Esophagus muscularis mucosa (tissue), 4 donors: ENCODE measurements around the gene BCHE. TPM values are rescaled to one million over a fixed set of nuclear protein-coding genes. Genes with fewer than 3 reads are reported as not detected.
A peak's percentile ranks its signal among the peaks of the same experiment; 100 is the strongest.

Experiments
- DNase-seq: peaks from one replicate; pipeline ENCODE4 v3.0.0-alpha.2; 2017; ENCODE audit errors: extremely low spot score
- H3K27ac ChIP-seq, 4 donors: fragments of 200-600 bp; sonication (generic); replicated peaks in 1 of 4; 1 replicate in 3 of 4; 2 replicates in 1 of 4; pipeline ENCODE4 v1.5.1; 2016 to 2019; ENCODE audit warnings: mild to moderate bottlenecking in 1 of 4
- H3K27me3 ChIP-seq, 4 donors: fragments of 200-600 bp; sonication (generic); one replicate each; pipeline versions ENCODE4 v1.5.1 to v1.6.0; 2016 to 2019
- H3K36me3 ChIP-seq, 4 donors: fragments of 200-600 bp; sonication (generic); one replicate each; pipeline ENCODE4 v1.5.1; 2016 to 2019
- H3K4me1 ChIP-seq, 4 donors: fragments of 200-600 bp; sonication (generic); one replicate each; pipeline ENCODE4 v1.5.1; 2016 to 2019
- H3K4me3 ChIP-seq, 4 donors: fragments of 200-600 bp; sonication (generic); 1 replicate in 2 of 4; 2 replicates in 2 of 4; pipeline ENCODE4 v1.5.1; 2016 to 2019; ENCODE audit warnings: mild to moderate bottlenecking in 4 of 4, moderate library complexity in 1 of 4
- H3K9me3 ChIP-seq, 4 donors: fragments of 200-600 bp; sonication (generic); 1 replicate in 3 of 4; 2 replicates in 1 of 4; pipeline ENCODE4 v1.5.1; 2016 to 2019
- EP300 ChIP-seq: sonication (generic); formaldehyde crosslinking; IDR thresholded peaks from one replicate; pipeline ENCODE4 v1.6.1; 2017; ENCODE audit warnings: antibody characterized with exemption
- POLR2A ChIP-seq: fragments of 450-650 bp; IDR thresholded peaks from one replicate; pipeline ENCODE4 v1.6.1; 2017; ENCODE audit warnings: antibody characterized with exemption, moderate library complexity, mild to moderate bottlenecking, low read depth
- POLR2AphosphoS5 ChIP-seq, 2 donors: sonication (generic); formaldehyde crosslinking; IDR thresholded peaks; one replicate each; pipeline ENCODE4 v1.6.1; 2017; ENCODE audit warnings: antibody characterized with exemption in 2 of 2
- WGBS: methylation state at CpG from one replicate; pipeline ENCODE4 v1.1.5; 2018; 5-methylcytosine and 5-hydroxymethylcytosine counted together
- intact Hi-C: fragments of 100-400 bp; cut with DNase I; formaldehyde crosslinking; loops from one replicate; pipeline ENCODE4 v1.15.1; 2023
- total RNA-seq, 4 donors: library from RNA; depleted of rRNA; stranded (reverse); fragments of >200 nt; gene quantifications; one replicate each; pipeline versions ENCODE4 v1.1.0 to v1.2.1, GENCODE V29; 2016
- TF ChIP-seq, protein P1 (sequence below), 3 experiments: fragments of 200-600 bp in 2 of 3; fragments of 450-650 bp in 1 of 3; sonication (generic) in 2 of 3; IDR thresholded peaks; one replicate each; pipeline ENCODE4 v1.5.1; 2017 to 2019; ENCODE audit warnings: antibody characterized with exemption in 3 of 3, mild to moderate bottlenecking in 2 of 3, moderate library complexity in 1 of 3

BCHE gene
- total RNA-seq, 4 donors from 2014 or later, result 46.6 to 71.8 (median 49.0) TPM

- Histone ChIP-seq H3K36me3 (no peaks in the 10 kb centered on the region), H3K9me3 (no peaks in the 10 kb centered on the region), H3K27ac (no peak overlapping the region), H3K27me3 (no peaks in the 10 kb centered on the region), H3K4me3 (no peak overlapping the region), H3K4me1 (peaks cover 0 to 13% (median 5%) of the 10 kb centered on the region in 4 donors)
- no peak for TF ChIP-seq EP300
- TF ChIP-seq, protein P1, sequence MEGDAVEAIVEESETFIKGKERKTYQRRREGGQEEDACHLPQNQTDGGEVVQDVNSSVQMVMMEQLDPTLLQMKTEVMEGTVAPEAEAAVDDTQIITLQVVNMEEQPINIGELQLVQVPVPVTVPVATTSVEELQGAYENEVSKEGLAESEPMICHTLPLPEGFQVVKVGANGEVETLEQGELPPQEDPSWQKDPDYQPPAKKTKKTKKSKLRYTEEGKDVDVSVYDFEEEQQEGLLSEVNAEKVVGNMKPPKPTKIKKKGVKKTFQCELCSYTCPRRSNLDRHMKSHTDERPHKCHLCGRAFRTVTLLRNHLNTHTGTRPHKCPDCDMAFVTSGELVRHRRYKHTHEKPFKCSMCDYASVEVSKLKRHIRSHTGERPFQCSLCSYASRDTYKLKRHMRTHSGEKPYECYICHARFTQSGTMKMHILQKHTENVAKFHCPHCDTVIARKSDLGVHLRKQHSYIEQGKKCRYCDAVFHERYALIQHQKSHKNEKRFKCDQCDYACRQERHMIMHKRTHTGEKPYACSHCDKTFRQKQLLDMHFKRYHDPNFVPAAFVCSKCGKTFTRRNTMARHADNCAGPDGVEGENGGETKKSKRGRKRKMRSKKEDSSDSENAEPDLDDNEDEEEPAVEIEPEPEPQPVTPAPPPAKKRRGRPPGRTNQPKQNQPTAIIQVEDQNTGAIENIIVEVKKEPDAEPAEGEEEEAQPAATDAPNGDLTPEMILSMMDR (IDR thresholded peaks at IDR 0.05), result no peak
- TF ChIP-seq POLR2A, result no peak
- no peak for TF ChIP-seq POLR2AphosphoS5 (IDR thresholded peaks at IDR 0.05)
- no peak for DNase-seq
- intact Hi-C loops, result no loop called here
Observed at GRCh38 chr3:165753560-165753959, 83.7 kb downstream of the BCHE start.

DNA sequence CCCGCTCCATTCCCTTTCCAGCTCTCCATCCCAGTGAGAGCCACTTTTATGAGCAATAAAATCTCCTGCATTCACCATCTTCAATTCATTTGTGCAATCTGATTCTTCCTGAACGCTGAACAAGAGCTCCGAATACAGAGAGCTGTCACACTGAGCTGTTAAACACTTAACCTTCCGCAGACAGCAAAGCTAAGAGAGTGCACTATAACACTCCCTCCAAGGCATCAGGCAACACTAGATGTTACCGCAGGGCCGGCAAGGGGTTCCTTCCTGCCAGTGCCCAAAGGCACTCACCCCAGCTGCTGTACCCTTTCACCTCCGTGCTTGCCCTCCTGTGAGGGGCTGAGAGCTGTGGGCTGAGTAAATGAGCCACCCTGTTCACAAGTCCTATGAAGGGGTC lies 85.6 kb downstream of the BCHE start:
- Histone ChIP-seq H3K9me3 (no peaks in the 10 kb centered on the region), H3K27ac (no peak overlapping the region), H3K4me1 (peaks cover 0 to 16% (median 9%) of the 10 kb centered on the region in 4 donors), H3K4me3 (no peak overlapping the region), H3K36me3 (no peaks in the 10 kb centered on the region), H3K27me3 (no peaks in the 10 kb centered on the region)
- TF ChIP-seq, protein P1 (IDR thresholded peaks at IDR 0.05), result no peak
- no peak for TF ChIP-seq POLR2AphosphoS5 (IDR thresholded peaks at IDR 0.05)
- 89% methylated on average over 7 of the region's 7 CpGs for WGBS
- intact Hi-C loops, result no loop called here
- DNase-seq, result no peak

DNA sequence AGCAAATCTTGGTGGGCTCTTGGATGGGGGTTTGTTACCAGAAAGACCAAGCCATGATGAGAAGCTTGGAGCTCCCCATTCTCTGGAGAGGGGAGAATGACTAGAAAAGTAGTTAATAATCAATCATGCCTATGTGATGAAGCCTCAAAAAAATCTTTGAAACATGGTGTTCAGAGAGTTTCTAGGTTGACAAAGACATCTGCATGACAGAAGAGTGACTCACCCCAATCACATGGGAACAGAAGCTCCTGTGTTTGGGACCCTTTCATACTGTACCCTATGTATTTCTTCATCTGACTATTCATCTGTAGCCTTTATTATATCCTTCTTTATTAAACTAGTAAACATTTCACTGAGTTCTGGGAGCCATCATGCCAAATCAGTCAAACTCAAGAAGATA lies 87.4 kb downstream of the BCHE start:
- no peak for DNase-seq
- no peaks in the 10 kb centered on the region for H3K9me3 ChIP-seq
- H3K27ac ChIP-seq, result no peak overlapping the region
- no peaks in the 10 kb centered on the region for H3K27me3 ChIP-seq
- intact Hi-C loops, result no loop called here
- H3K36me3 ChIP-seq, result no peaks in the 10 kb centered on the region
- H3K4me3 ChIP-seq, result no peak overlapping the region
- peaks cover 0 to 16% (median 9%) of the 10 kb centered on the region in 4 donors for H3K4me1 ChIP-seq
- TF ChIP-seq POLR2A, result no peak
- TF ChIP-seq, protein P1 (IDR thresholded peaks at IDR 0.05), result no peak
- TF ChIP-seq POLR2AphosphoS5 (IDR thresholded peaks at IDR 0.05), result no peak
- TF ChIP-seq EP300, result no peak

DNA sequence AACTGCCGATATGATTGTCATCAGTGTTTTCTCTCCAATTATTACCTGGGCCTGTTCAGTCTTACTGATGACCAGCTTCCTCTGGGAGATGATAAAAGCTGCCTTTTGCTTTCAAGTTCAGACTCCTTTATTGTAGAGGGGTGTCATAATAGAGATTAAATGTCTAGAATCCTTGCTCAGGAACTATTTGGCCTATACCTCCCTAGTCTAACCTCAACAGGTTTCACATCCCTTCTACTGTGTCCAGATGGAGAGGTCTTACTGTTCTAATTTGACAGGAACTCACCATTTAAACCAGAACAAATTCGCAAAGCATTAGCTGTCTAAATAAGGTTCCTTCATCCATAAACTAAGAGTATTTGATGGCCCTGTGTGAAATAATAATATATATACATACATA lies 88.0 kb downstream of the BCHE start:
- intact Hi-C loops, result no loop called here
- Histone ChIP-seq H3K36me3 (no peaks in the 10 kb centered on the region), H3K4me3 (no peak overlapping the region), H3K9me3 (no peaks in the 10 kb centered on the region), H3K4me1 (peaks cover 0 to 16% (median 9%) of the 10 kb centered on the region in 4 donors), H3K27me3 (no peaks in the 10 kb centered on the region), H3K27ac (peak overlapping the region in 3 of 4 donors; percentile 65 to 70 (median 70))
- DNase-seq, result no peak
- TF ChIP-seq POLR2AphosphoS5 (IDR thresholded peaks at IDR 0.05), result no peak
- TF ChIP-seq EP300, result no peak
- no peak for TF ChIP-seq POLR2A
- TF ChIP-seq, protein P1 (IDR thresholded peaks at IDR 0.05), result no peak
- 86% methylated on average over 2 of the region's 2 CpGs for WGBS

DNA sequence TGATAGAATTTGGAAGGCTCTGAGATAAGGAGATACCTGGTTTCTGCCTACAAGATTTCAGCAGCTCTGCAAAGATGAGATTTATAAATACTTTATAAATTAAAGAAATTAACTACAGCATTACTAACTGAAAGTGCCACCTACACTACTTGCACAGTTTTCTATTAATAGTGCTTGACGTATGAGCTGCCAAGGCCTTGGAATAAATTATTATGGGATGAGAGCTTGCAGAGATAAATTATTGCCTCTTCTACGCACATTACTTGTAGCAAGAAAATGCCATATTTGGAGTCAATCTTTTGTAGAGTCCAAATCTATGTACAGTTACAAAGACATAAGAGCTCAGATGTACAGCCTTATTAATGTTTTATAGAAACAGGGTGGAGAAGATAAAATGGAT lies 89.1 kb downstream of the BCHE start:
- Histone ChIP-seq H3K4me3 (no peak overlapping the region), H3K27ac (peak overlapping the region in 3 of 4 donors; percentile 65 to 70 (median 70)), H3K36me3 (no peaks in the 10 kb centered on the region), H3K4me1 (peaks cover 0 to 7% (median 3%) of the 10 kb centered on the region in 4 donors), H3K27me3 (no peaks in the 10 kb centered on the region), H3K9me3 (no peaks in the 10 kb centered on the region)
- peak in 1 of 2 donors; percentile 23 for TF ChIP-seq POLR2AphosphoS5 (IDR thresholded peaks at IDR 0.05)
- TF ChIP-seq, protein P1 (IDR thresholded peaks at IDR 0.05), result no peak
- no peak for TF ChIP-seq POLR2A
- no peak for TF ChIP-seq EP300
- intact Hi-C loops, result no loop called here
- WGBS, result 19% methylated on average over 2 of the region's 2 CpGs
- DNase-seq, result no peak
